ENCODE data around the gene SOD3.

The SOD3 gene

DNA sequence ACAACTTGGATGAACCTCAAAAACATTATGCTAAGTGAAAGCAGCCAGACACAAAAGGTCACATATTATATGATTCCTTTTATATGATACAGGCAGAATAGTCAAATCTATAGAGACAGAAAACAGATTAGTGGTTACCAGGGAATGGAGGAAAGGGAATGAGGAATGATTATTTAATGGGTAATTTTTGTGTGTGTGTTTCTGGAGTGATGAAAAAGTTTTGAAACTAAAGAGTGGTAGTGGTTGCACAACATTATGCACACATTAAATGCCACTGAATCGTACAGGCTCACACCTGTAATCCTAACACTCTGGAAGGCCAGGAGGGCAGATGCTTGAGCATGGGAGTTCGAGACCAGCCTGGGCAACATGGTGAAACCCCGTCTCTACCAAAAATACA, 19.6 kb upstream of the SOD3 start:
- DNase-seq: no peak

GRCh38 chr4:24777536-24778463, 17.6 kb upstream of the SOD3 start:
- DNase-seq: no peak

GRCh38 chr4:24778464-24779225, 16.7 kb upstream of the SOD3 start:
- DNase-seq: no peak

DNA sequence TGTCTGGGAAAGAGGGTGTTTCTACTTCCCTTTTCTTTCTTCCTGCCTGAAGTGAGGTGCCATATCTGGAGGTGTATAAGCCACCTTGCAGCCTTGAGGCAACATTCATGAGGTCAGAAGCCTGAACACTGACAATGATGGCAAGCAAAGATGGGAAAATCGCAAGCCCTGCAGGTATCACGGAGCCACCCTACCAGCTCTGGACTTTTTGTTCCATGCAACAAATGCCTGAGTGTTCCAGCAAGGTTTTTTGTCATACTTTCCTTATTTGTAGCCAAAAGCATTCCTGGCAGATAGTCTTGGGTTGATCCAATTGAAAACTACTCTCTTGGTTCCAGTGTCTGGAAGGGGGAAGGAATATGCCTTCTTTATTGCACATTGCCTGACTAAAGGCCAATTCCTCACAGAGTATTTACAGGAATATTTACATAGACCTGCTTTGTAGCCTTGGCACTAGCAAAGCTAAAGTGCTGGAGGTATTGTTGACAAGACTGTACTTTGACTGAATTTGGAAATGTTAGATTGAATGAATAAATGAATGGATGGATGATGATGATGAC, 14.4 kb upstream of the SOD3 start:
- no peak for DNase-seq

DNA sequence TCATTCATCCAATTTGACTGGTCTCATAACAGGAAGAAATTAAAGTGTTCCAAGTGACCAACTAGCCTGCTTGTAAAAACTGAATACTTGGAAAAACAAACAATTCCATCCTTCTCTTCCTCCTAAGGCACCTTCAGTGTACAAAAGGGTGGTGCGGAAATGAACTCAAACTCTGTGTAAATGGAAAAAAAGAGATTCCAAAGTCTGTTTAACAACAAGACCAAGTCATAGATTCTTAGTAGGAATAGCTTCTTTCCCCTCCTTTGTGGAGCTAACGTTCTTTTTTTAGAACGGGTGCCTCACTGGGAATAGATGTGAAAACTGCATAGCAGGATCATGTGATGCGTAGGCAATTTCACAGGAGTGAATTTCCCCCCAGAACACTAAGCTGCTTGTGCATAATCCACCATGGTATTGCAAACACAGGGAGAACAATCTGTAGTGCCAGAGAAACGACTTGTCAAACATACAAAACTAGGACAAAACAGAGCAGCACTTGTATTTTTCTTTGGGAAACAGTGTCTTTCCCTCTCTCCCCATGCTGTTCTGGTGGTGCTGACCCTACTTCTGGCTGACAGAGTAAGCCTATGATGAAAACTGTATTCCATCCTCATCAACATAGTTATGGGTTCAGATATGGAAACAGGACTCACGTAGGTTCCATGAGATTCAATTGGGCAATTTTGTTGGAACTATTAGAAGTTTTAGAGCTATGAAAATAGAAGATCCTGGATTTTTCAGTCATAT, 13.2 kb upstream of the SOD3 start:
- no peak for DNase-seq

- DNase-seq: no peak
These were observed 11.9 kb upstream of the SOD3 start for GRCh38 chr4:24783506-24783905.

DNA sequence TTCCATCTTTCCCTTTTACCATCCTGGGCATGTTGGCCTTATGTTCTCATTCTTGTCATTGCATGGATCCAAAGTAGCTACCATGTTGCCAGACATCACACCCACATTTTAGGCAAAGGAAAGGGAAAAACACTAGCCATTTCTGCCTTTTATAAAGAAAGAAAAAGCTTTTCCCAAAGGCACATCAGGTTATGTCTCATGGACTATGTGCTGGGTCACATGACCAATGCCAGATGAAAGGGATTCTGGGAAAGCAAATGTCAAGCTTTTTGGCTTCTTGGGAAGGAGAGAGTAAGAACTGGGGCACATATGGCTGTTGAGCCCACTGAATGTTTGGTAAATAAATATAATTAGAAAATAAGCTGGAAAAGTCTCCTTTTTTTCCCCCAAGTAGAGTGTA, 4.3 kb upstream of the SOD3 start:
- no peak for DNase-seq

- no peak for DNase-seq
These were observed 2.8 kb upstream of the SOD3 start for GRCh38 chr4:24792552-24792951.

- DNase-seq: no peak
These were observed 2.0 kb upstream of the SOD3 start for GRCh38 chr4:24793219-24794005.

GRCh38 chr4:24794051-24794450, 1.3 kb upstream of the SOD3 start:
- DNase-seq: no peak

- no peak for DNase-seq
These were observed 893 bp upstream of the SOD3 start for GRCh38 chr4:24794480-24794879.

GRCh38 chr4:24795666-24796381, 451 bp downstream of the SOD3 start:
- DNase-seq: no peak

GRCh38 chr4:24796620-24797019, 1.2 kb downstream of the SOD3 start:
- DNase-seq: no peak

DNA sequence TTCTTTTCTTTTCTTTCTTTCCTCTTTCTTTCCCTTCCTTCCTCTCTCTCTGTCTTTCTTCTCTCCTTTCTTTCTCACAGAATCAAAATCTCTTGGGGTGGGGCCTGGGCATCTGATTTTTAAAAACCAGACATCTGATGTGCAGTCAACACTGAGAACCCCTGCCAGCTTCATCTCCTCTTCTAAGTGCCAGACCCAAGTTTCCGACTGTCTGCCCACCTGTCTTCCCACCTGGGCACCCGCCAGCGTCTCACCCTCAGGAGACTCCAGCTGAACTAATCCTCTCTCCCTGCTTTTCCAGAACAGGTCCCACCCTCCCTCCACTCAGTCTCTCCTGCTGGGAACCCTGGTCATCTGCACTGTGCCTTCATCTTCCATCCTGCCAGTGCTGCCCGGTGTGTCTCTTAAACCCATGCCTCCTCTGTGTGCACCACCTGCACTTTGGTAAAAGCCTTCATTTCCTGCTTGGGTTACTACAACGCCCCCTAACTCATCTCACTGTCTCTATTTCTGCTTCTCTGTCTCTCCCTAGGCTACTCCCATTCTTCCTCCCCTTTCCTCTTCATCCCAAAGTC, 2.8 kb downstream of the SOD3 start:
- DNase-seq: no peak

- DNase-seq: no peak
These were observed 3.8 kb downstream of the SOD3 start for GRCh38 chr4:24799196-24799543.

- no peak for DNase-seq
These were observed 4.4 kb downstream of the SOD3 start for GRCh38 chr4:24799544-24800324.

DNA sequence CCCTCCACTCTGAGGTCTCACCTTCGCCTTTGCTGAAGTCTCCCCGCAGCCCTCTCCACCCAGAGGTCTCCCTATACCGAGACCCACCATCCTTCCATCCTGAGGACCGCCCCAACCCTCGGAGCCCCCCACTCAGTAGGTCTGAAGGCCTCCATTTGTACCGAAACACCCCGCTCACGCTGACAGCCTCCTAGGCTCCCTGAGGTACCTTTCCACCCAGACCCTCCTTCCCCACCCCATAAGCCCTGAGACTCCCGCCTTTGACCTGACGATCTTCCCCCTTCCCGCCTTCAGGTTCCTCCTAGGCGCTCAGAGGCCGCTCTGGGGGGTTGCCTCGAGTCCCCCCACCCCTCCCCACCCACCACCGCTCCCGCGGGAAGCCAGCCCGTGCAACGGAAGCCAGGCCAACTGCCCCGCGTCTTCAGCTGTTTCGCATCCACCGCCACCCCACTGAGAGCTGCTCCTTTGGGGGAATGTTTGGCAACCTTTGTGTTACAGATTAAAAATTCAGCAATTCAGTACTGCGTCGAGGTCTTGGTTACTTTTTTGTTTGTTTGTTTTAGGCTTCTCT, 5.0 kb downstream of the SOD3 start:
- no peak for DNase-seq

- no peak for DNase-seq
These were observed 5.9 kb downstream of the SOD3 start for GRCh38 chr4:24801136-24801855.

- no peak for DNase-seq
These were observed 7.3 kb downstream of the SOD3 start for GRCh38 chr4:24802648-24803047.
